Measurements from ENCODE around the gene ADCY2. TPM values are rescaled to one million over a fixed set of nuclear protein-coding genes. Genes with fewer than 3 reads are reported as not detected.

ADCY2 gene
- total and polyA plus RNA-seq, 4 donors: 0.56 to 9.3 (median 6.7) TPM

DNA sequence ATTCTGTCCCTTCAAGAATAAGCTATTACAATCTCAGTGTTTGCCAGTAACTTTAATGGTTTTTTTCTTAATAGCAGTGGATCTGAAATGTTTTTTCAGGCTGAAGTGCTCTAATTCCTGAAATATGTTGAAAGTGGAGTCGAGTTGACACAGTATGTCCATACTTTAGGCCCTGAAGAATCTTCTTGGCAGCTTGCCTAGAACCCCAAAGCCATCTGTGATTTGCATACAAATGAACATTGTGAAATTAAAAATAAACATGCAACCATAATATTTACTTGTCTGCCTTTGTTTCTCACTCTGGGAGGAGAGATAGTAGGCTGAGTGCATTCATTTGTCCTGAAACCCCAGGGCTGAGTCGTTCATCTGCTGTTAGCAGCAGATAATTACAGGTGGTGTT lies 152.7 kb downstream of the ADCY2 start:
- H3K27ac ChIP-seq (ENCODE audit: low read depth in 1 of 2, low read length in 2 of 2): no peak overlapping the region

DNA sequence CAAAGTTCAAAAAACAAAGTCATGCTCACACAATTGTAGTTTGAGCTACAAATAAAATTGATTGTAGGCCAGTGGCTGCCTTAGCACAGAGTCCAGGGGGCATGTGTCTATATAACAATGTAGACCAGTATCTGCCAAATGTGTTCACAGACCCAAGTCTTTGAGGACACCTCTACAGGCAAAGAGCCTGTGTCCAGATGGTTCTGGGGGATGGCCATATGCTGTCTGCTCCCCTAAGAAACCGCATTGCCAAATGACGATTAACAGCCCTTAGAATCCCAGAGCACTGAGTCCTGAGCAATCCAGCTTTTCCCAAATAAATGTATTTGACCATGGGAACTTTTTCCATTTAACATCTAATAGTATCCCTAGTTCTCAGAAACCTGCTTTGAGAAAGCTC lies 169.6 kb downstream of the ADCY2 start:
- Histone ChIP-seq H3K4me1 (ENCODE audit: control insufficient read depth in 1 of 2, insufficient read depth in 2 of 2, low read length in 2 of 2) (no peaks in the 10 kb centered on the region), H3K27ac (ENCODE audit: low read depth in 1 of 2, low read length in 2 of 2) (no peak overlapping the region), H3K4me3 (ENCODE audit: low read length in 2 of 2) (no peak overlapping the region), H3K27me3 (ENCODE audit: control insufficient read depth in 1 of 2, insufficient read depth in 2 of 2, low read length in 1 of 2) (no peaks in the 10 kb centered on the region), H3K9me3 (ENCODE audit: control insufficient read depth, low read length) (no peaks in the 10 kb centered on the region), H3K36me3 (ENCODE audit: control insufficient read depth in 1 of 2, insufficient read depth in 2 of 2, low read length in 1 of 2) (no peaks in the 10 kb centered on the region)
- ATAC-seq (ENCODE audit: low FRiP score): no peak
- intact Hi-C loops (cut with DNase I): no loop called here
- 90 to 92% methylated on average over 2 of the region's 2 CpGs for WGBS, 2 donors
- DNase-seq: no peak

More for the DNA sequence above, 152.7 kb downstream of the ADCY2 start:
- H3K4me1 ChIP-seq (ENCODE audit: control insufficient read depth in 1 of 2, insufficient read depth in 2 of 2, low read length in 2 of 2): no peaks in the 10 kb centered on the region
- intact Hi-C loops (cut with DNase I): no loop called here
- DNase-seq (no peak), ATAC-seq (ENCODE audit: low FRiP score) (no peak)
- no peaks in the 10 kb centered on the region for H3K27me3 ChIP-seq (ENCODE audit: control insufficient read depth in 1 of 2, insufficient read depth in 2 of 2, low read length in 1 of 2)
- H3K36me3 ChIP-seq (ENCODE audit: control insufficient read depth in 1 of 2, insufficient read depth in 2 of 2, low read length in 1 of 2): no peaks in the 10 kb centered on the region
- H3K9me3 ChIP-seq (ENCODE audit: control insufficient read depth, low read length): no peaks in the 10 kb centered on the region
- WGBS, 2 donors: 50 to 56% methylated on average over 2 of the region's 2 CpGs
- H3K4me3 ChIP-seq (ENCODE audit: low read length in 2 of 2): no peak overlapping the region

DNA sequence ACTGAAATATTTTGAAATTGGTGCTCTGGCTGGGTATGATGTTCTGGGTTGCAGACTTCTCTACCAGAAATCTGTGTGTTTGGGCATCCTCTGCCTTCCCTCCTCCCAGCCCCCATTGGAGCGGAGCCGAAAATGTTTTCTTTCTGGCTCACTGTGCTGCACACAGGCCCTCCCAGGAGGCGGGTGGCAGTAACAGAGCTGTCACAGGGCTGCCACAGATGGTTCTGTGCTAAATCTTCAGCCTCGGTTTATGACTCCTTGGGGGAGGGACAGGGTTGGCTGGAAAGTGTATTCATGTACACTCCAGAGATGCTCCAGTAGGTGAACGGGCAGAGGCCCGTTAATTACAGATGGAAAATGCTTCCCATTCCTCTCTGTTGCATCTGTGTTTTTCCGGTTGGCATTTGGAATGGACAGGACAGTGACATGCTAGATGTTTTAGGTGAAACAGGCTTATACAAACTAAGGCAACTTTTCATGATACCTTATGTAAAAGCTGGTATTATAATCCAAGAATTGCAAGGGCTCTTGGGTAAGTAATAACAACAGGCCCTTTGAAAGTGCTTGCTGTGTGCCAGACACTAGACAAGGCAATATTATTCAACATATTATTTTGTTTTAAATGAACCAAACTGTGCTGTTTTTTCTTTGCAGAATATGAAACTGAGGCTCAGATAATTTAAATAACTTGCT lies 180.2 kb downstream of the ADCY2 start:
- Histone ChIP-seq H3K36me3 (ENCODE audit: control insufficient read depth in 1 of 2, insufficient read depth in 2 of 2, low read length in 1 of 2) (no peaks in the 10 kb centered on the region), H3K27ac (ENCODE audit: low read depth in 1 of 2, low read length in 2 of 2) (no peak overlapping the region), H3K4me3 (ENCODE audit: low read length in 2 of 2) (no peak overlapping the region), H3K4me1 (ENCODE audit: control insufficient read depth in 1 of 2, insufficient read depth in 2 of 2, low read length in 2 of 2) (no peaks in the 10 kb centered on the region), H3K9me3 (ENCODE audit: control insufficient read depth, low read length) (no peaks in the 10 kb centered on the region), H3K27me3 (ENCODE audit: control insufficient read depth in 1 of 2, insufficient read depth in 2 of 2, low read length in 1 of 2) (no peaks in the 10 kb centered on the region)
- 8 to 9% methylated on average over 7 of the region's 7 CpGs for WGBS, 2 donors
- DNase-seq (no peak), ATAC-seq (ENCODE audit: low FRiP score) (peak; percentile 38)
- intact Hi-C loops (cut with DNase I): no loop called here

GRCh38 chr5:7577381-7577780 lies 181.4 kb downstream of the ADCY2 start:
- 89 to 90% methylated on average over 2 of the region's 2 CpGs for WGBS, 2 donors
- Histone ChIP-seq H3K4me1 (ENCODE audit: control insufficient read depth in 1 of 2, insufficient read depth in 2 of 2, low read length in 2 of 2) (no peaks in the 10 kb centered on the region), H3K4me3 (ENCODE audit: low read length in 2 of 2) (no peak overlapping the region), H3K27me3 (ENCODE audit: control insufficient read depth in 1 of 2, insufficient read depth in 2 of 2, low read length in 1 of 2) (no peaks in the 10 kb centered on the region), H3K27ac (ENCODE audit: low read depth in 1 of 2, low read length in 2 of 2) (no peak overlapping the region), H3K36me3 (ENCODE audit: control insufficient read depth in 1 of 2, insufficient read depth in 2 of 2, low read length in 1 of 2) (no peaks in the 10 kb centered on the region), H3K9me3 (ENCODE audit: control insufficient read depth, low read length) (no peaks in the 10 kb centered on the region)
- ATAC-seq (ENCODE audit: low FRiP score) (no peak), DNase-seq (no peak)
- intact Hi-C loops (cut with DNase I): no loop called here

- Histone ChIP-seq H3K36me3 (ENCODE audit: control insufficient read depth in 1 of 2, insufficient read depth in 2 of 2, low read length in 1 of 2) (no peaks in the 10 kb centered on the region), H3K4me1 (ENCODE audit: control insufficient read depth in 1 of 2, insufficient read depth in 2 of 2, low read length in 2 of 2) (no peaks in the 10 kb centered on the region), H3K9me3 (ENCODE audit: control insufficient read depth, low read length) (no peaks in the 10 kb centered on the region), H3K27me3 (ENCODE audit: control insufficient read depth in 1 of 2, insufficient read depth in 2 of 2, low read length in 1 of 2) (no peaks in the 10 kb centered on the region), H3K4me3 (ENCODE audit: low read length in 2 of 2) (no peak overlapping the region), H3K27ac (ENCODE audit: low read depth in 1 of 2, low read length in 2 of 2) (no peak overlapping the region)
- WGBS, 2 donors: 34 to 37% methylated on average over 1 of the region's 1 CpG
- ATAC-seq (ENCODE audit: low FRiP score) (no peak), DNase-seq (no peak)
- intact Hi-C loops (cut with DNase I): no loop called here
These were observed 182.1 kb downstream of the ADCY2 start for GRCh38 chr5:7578071-7578470.

GRCh38 chr5:7584749-7585148 lies 188.8 kb downstream of the ADCY2 start:
- Histone ChIP-seq H3K27me3 (ENCODE audit: control insufficient read depth in 1 of 2, insufficient read depth in 2 of 2, low read length in 1 of 2) (no peaks in the 10 kb centered on the region), H3K36me3 (ENCODE audit: control insufficient read depth in 1 of 2, insufficient read depth in 2 of 2, low read length in 1 of 2) (no peaks in the 10 kb centered on the region), H3K4me3 (ENCODE audit: low read length in 2 of 2) (no peak overlapping the region), H3K27ac (ENCODE audit: low read depth in 1 of 2, low read length in 2 of 2) (no peak overlapping the region), H3K4me1 (ENCODE audit: control insufficient read depth in 1 of 2, insufficient read depth in 2 of 2, low read length in 2 of 2) (no peaks in the 10 kb centered on the region), H3K9me3 (ENCODE audit: control insufficient read depth, low read length) (no peaks in the 10 kb centered on the region)
- no peak for DNase-seq
- intact Hi-C loops (cut with DNase I): no loop called here
- 95 to 97% methylated on average over 2 of the region's 2 CpGs for WGBS, 2 donors
- ATAC-seq (ENCODE audit: low FRiP score): no peak

GRCh38 chr5:7585807-7586206 lies 189.9 kb downstream of the ADCY2 start:
- ATAC-seq (ENCODE audit: low FRiP score) (no peak), DNase-seq (no peak)
- H3K4me1 ChIP-seq (ENCODE audit: control insufficient read depth in 1 of 2, insufficient read depth in 2 of 2, low read length in 2 of 2): no peaks in the 10 kb centered on the region
- H3K9me3 ChIP-seq (ENCODE audit: control insufficient read depth, low read length): no peaks in the 10 kb centered on the region
- intact Hi-C loops (cut with DNase I): no loop called here
- H3K4me3 ChIP-seq (ENCODE audit: low read length in 2 of 2): no peak overlapping the region
- WGBS, 2 donors: 93 to 96% methylated on average over 3 of the region's 3 CpGs
- H3K27ac ChIP-seq (ENCODE audit: low read depth in 1 of 2, low read length in 2 of 2): no peak overlapping the region
- H3K36me3 ChIP-seq (ENCODE audit: control insufficient read depth in 1 of 2, insufficient read depth in 2 of 2, low read length in 1 of 2): no peaks in the 10 kb centered on the region
- no peaks in the 10 kb centered on the region for H3K27me3 ChIP-seq (ENCODE audit: control insufficient read depth in 1 of 2, insufficient read depth in 2 of 2, low read length in 1 of 2)

GRCh38 chr5:7586480-7586879 lies 190.5 kb downstream of the ADCY2 start:
- ATAC-seq (ENCODE audit: low FRiP score) (no peak), DNase-seq (no peak)
- Histone ChIP-seq H3K27ac (ENCODE audit: low read depth in 1 of 2, low read length in 2 of 2) (no peak overlapping the region), H3K27me3 (ENCODE audit: control insufficient read depth in 1 of 2, insufficient read depth in 2 of 2, low read length in 1 of 2) (no peaks in the 10 kb centered on the region), H3K36me3 (ENCODE audit: control insufficient read depth in 1 of 2, insufficient read depth in 2 of 2, low read length in 1 of 2) (no peaks in the 10 kb centered on the region), H3K4me1 (ENCODE audit: control insufficient read depth in 1 of 2, insufficient read depth in 2 of 2, low read length in 2 of 2) (no peaks in the 10 kb centered on the region), H3K9me3 (ENCODE audit: control insufficient read depth, low read length) (no peaks in the 10 kb centered on the region), H3K4me3 (ENCODE audit: low read length in 2 of 2) (no peak overlapping the region)
- intact Hi-C loops (cut with DNase I): no loop called here
- WGBS, 2 donors: 86 to 89% methylated on average over 12 of the region's 12 CpGs

- no peak for ATAC-seq (ENCODE audit: low FRiP score)
- no peaks in the 10 kb centered on the region for H3K36me3 ChIP-seq (ENCODE audit: control insufficient read depth in 1 of 2, insufficient read depth in 2 of 2, low read length in 1 of 2)
- no peaks in the 10 kb centered on the region for H3K27me3 ChIP-seq (ENCODE audit: control insufficient read depth in 1 of 2, insufficient read depth in 2 of 2, low read length in 1 of 2)
- WGBS, 2 donors: 76 to 80% methylated on average over 5 of the region's 5 CpGs
- no peak overlapping the region for H3K27ac ChIP-seq (ENCODE audit: low read depth in 1 of 2, low read length in 2 of 2)
- intact Hi-C loops (cut with DNase I): no loop called here
- H3K4me1 ChIP-seq (ENCODE audit: control insufficient read depth in 1 of 2, insufficient read depth in 2 of 2, low read length in 2 of 2): no peaks in the 10 kb centered on the region
- no peak for DNase-seq
- no peak overlapping the region for H3K4me3 ChIP-seq (ENCODE audit: low read length in 2 of 2)
- H3K9me3 ChIP-seq (ENCODE audit: control insufficient read depth, low read length): no peaks in the 10 kb centered on the region
These were observed 193.9 kb downstream of the ADCY2 start for GRCh38 chr5:7589800-7590199.

Measured in aorta (tissue), 5 donors.